B cell (primary cell): ENCODE data around the gene TPCN2. TPM values are rescaled to one million over a fixed set of nuclear protein-coding genes. Genes with fewer than 3 reads are reported as not detected.

ENCODE experiments used
- ATAC-seq: fragments of 200-7000 bp; cut with Tn5 transposase; one replicate; pipeline ENCODE4 v1.10.0; 2021; ENCODE audit warnings: low read depth, mild to moderate bottlenecking, moderate number of reproducible peaks, moderate library complexity
- CTCF ChIA-PET: fragments of 350-600 bp; sonication (Branson Sonifier 250); formaldehyde crosslinking; loops from one replicate; lab custom pipeline; 2021; ENCODE audit warnings: antibody characterized with exemption, inconsistent platforms; lab: Charles Lee
- POLR2A ChIA-PET: fragments of 350-600 bp; sonication (Branson Sonifier 250); formaldehyde crosslinking; loops from one replicate; lab custom pipeline; 2021; ENCODE audit warnings: antibody characterized with exemption; lab: Charles Lee
- DNase-seq: peaks from one replicate; pipeline ENCODE4 v3.0.0; 2013
- H2AFZ ChIP-seq: 2 replicates; pipeline ENCODE4 v1.6.1; 2012; ENCODE audit warnings: mild to moderate bottlenecking, low read depth, low read length; ENCODE audit not compliant: insufficient read depth, poor library complexity, severe bottlenecking
- H3K27ac ChIP-seq, 2 donors: 1 replicate in 1 of 2; 2 replicates in 1 of 2; pipeline ENCODE4 v1.5.1; 2012 to 2013; ENCODE audit warnings: low read length in 2 of 2, mild to moderate bottlenecking in 2 of 2, moderate library complexity in 1 of 2
- H3K27me3 ChIP-seq, 4 experiments: fragments of 200-600 bp in 1 of 4; sonication (generic) in 1 of 4; replicated peaks in 1 of 4; 1 replicate in 2 of 4; 2 replicates in 2 of 4; pipeline versions ENCODE4 v1.6.1 to v1.7.0; 2013 to 2016; ENCODE audit warnings: low read length in 3 of 4, mild to moderate bottlenecking in 2 of 4, mixed read lengths in 1 of 4, moderate library complexity in 1 of 4; ENCODE audit not compliant: insufficient read depth in 4 of 4, control insufficient read depth in 3 of 4; ENCODE audit errors: control extremely low read depth in 1 of 4
- H3K36me3 ChIP-seq, 2 experiments: replicated peaks in 1 of 2; 1 replicate in 1 of 2; 2 replicates in 1 of 2; pipeline versions ENCODE4 v1.6.1 to v1.7.1; 2013; ENCODE audit warnings: low read length in 1 of 2; ENCODE audit not compliant: insufficient read depth in 2 of 2, control insufficient read depth in 1 of 2; ENCODE audit errors: control extremely low read depth in 1 of 2, extremely low read depth in 1 of 2
- H3K4me1 ChIP-seq, 2 donors: fragments of 200-600 bp in 1 of 2; sonication (generic) in 1 of 2; 1 replicate in 1 of 2; 2 replicates in 1 of 2; pipeline versions ENCODE4 v1.5.1 to v1.6.1; 2013 to 2017; ENCODE audit warnings: low read length in 2 of 2; ENCODE audit not compliant: control insufficient read depth in 2 of 2, insufficient read depth in 2 of 2
- H3K4me2 ChIP-seq: replicated peaks from 2 replicates; pipeline ENCODE3; 2012; ENCODE audit warnings: mild to moderate bottlenecking, low read depth, low read length; ENCODE audit not compliant: poor library complexity, severe bottlenecking
- H3K4me3 ChIP-seq, 5 experiments: fragments of 200-600 bp in 1 of 5; sonication (generic) in 1 of 5; 1 replicate in 3 of 5; 2 replicates in 2 of 5; pipeline versions ENCODE4 v1.5.1 to v1.7.0; 2011 to 2016; ENCODE audit warnings: low read length in 4 of 5, mild to moderate bottlenecking in 4 of 5, low read depth in 2 of 5, control low read depth in 1 of 5, moderate library complexity in 1 of 5; ENCODE audit not compliant: insufficient read depth in 1 of 5; ENCODE audit errors: control extremely low read depth in 1 of 5, extremely low read depth in 1 of 5
- H3K79me2 ChIP-seq: fragments of 200-600 bp; sonication (generic); one replicate; pipeline ENCODE4 v1.6.0; 2016; ENCODE audit warnings: low read length; ENCODE audit not compliant: control insufficient read depth, insufficient read depth
- H3K9ac ChIP-seq: fragments of 200-600 bp; sonication (generic); 2 replicates; pipeline ENCODE4 v1.6.1; 2017; ENCODE audit warnings: mild to moderate bottlenecking, low read length, moderate library complexity
- H3K9me3 ChIP-seq, 3 donors: one replicate each; pipeline versions ENCODE4 v1.6.1 to v1.7.1; 2013; ENCODE audit warnings: low read length in 2 of 3; ENCODE audit not compliant: control insufficient read depth in 2 of 3, insufficient read depth in 1 of 3; ENCODE audit errors: control extremely low read depth in 1 of 3
- H4K20me1 ChIP-seq: 2 replicates; pipeline ENCODE4 v1.6.0; 2012; ENCODE audit warnings: mild to moderate bottlenecking, low read length; ENCODE audit not compliant: insufficient read depth, control insufficient read depth, poor library complexity, severe bottlenecking
- H3K27ac Mint-ChIP-seq: one replicate; pipeline ENCODE4 v1.8.0; 2021; ENCODE audit warnings: mixed read lengths
- H3K27me3 Mint-ChIP-seq: one replicate; pipeline ENCODE4 v1.8.0; 2021; ENCODE audit warnings: mixed read lengths
- H3K4me1 Mint-ChIP-seq: one replicate; pipeline ENCODE4 v1.8.0; 2021; ENCODE audit warnings: mixed read lengths
- H3K4me3 Mint-ChIP-seq: one replicate; pipeline ENCODE4 v1.8.0; 2021; ENCODE audit warnings: mixed read lengths
- H3K9me3 Mint-ChIP-seq: one replicate; pipeline ENCODE4 v1.8.0; 2022; ENCODE audit warnings: mixed read lengths; ENCODE audit not compliant: insufficient read depth
- EZH2 ChIP-seq: IDR thresholded peaks from 2 replicates; pipeline ENCODE4 v1.6.1; 2012; ENCODE audit warnings: borderline replicate concordance, low read depth, mild to moderate bottlenecking, moderate library complexity, low read length; ENCODE audit not compliant: insufficient read depth, poor library complexity, severe bottlenecking
- WGBS: methylation state at CpG from one replicate; pipeline ENCODE4 v1.1.5; 2013; ENCODE audit warnings: missing lambda C conversion rate; ENCODE audit not compliant: insufficient coverage; 5-methylcytosine and 5-hydroxymethylcytosine counted together
- intact Hi-C: fragments of 100-400 bp; cut with micrococcal nuclease; formaldehyde crosslinking; loops from one replicate; pipeline ENCODE4 v1.10.0; 2022
- polyA plus RNA-seq: library from polyadenylated mRNA; depleted of rRNA; stranded (reverse); fragments of >200 nt; gene quantifications from 2 replicates; pipeline ENCODE4 v1.2.3, GENCODE V29; 2012
- total RNA-seq, 2 donors: library from RNA; stranded (reverse); fragments of 120-200 nt in 1 of 2; gene quantifications; 1 replicate in 1 of 2; 2 replicates in 1 of 2; pipeline versions ENCODE4 v1.2.3 to v1.2.4, GENCODE V29; 2013 to 2022
- TF ChIP-seq, protein P1 (sequence below): fragments of 200-600 bp; IDR thresholded peaks from one replicate; pipeline ENCODE4 v1.8.0; 2022; ENCODE audit warnings: antibody characterized with exemption, mild to moderate bottlenecking

Gene TPCN2
- total and polyA plus RNA-seq, 2 donors (not counting 1 experiment from before 2014, with no cell fraction given) = 16.8 to 71.4 TPM

DNA sequence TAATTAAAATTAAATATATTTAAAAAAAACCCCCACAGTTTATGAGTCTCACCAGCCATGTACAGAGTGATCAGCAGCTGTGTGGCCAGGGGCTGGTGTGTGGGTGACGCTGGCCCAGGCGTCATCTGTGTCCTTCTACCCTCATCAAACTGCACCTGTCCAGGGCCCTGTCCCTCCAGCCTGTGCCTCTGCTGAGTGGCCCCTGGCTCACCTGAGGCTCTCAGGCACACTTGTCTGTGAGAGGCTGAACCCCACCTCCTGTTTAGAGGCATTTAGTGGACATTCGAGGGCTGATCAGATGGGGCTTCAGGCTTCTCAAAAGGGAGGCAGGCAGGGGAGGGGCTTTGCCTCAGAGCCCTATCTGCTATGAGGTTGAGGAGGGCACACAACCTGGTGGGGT is 77.1 kb downstream of the TPCN2 start:
- Mint-ChIP-seq H3K4me1 (peaks cover 23% of the 10 kb centered on the region), H3K27ac (no peak overlapping the region), H3K27me3 (no peaks in the 10 kb centered on the region), H3K9me3 (peaks cover 6% of the 10 kb centered on the region), H3K4me3 (no peak overlapping the region)
- Histone ChIP-seq H3K9ac (no peak overlapping the region), H3K27me3 (peaks cover 0 to 2% (median 0%) of the 10 kb centered on the region in 4 experiments), H3K4me1 (peaks cover 22 to 32% of the 10 kb centered on the region in 2 donors), H4K20me1 (no peaks in the 10 kb centered on the region), H3K27ac (no peak overlapping the region), H3K4me3 (no peak overlapping the region), H2AFZ (no peak overlapping the region), H3K9me3 (peaks cover 0 to 9% (median 4%) of the 10 kb centered on the region in 3 donors), H3K4me2 (no peak overlapping the region), H3K36me3 (no peaks in the 10 kb centered on the region), H3K79me2 (no peaks in the 10 kb centered on the region)
- no peak for ATAC-seq
- ChIA-PET POLR2A (no interaction called here), CTCF (no interaction called here)
- DNase-seq = no peak
- WGBS = 100% methylated on average over 3 of the region's 3 CpGs
- TF ChIP-seq, protein P1, sequence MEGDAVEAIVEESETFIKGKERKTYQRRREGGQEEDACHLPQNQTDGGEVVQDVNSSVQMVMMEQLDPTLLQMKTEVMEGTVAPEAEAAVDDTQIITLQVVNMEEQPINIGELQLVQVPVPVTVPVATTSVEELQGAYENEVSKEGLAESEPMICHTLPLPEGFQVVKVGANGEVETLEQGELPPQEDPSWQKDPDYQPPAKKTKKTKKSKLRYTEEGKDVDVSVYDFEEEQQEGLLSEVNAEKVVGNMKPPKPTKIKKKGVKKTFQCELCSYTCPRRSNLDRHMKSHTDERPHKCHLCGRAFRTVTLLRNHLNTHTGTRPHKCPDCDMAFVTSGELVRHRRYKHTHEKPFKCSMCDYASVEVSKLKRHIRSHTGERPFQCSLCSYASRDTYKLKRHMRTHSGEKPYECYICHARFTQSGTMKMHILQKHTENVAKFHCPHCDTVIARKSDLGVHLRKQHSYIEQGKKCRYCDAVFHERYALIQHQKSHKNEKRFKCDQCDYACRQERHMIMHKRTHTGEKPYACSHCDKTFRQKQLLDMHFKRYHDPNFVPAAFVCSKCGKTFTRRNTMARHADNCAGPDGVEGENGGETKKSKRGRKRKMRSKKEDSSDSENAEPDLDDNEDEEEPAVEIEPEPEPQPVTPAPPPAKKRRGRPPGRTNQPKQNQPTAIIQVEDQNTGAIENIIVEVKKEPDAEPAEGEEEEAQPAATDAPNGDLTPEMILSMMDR = no peak
- TF ChIP-seq EZH2 = no peak
- intact Hi-C loops = no loop called here

DNA sequence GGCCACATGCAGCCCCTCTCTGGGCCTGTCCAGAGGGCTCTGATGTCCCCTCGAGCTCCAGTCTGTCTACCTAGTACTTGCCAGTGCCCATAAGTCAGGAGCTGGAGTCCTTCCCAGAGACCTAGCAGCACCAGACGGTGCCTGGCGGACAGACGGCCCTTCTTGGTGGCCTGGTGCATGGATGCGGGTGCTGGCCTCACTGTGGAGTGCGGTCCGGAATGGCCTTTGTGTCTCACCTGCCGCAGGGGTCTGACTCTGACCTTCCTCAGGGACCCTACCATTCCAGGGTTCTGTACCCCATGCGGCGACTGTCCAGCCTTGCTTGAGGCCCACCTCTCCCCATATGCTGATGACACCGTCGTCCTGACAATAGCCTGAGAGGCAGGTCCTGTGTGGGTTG is 77.6 kb downstream of the TPCN2 start:
- no peak overlapping the region for H3K9ac ChIP-seq
- no peak overlapping the region for H3K4me3 Mint-ChIP-seq
- no peaks in the 10 kb centered on the region for H3K36me3 ChIP-seq
- intact Hi-C loops = no loop called here
- H3K27ac ChIP-seq = no peak overlapping the region
- H3K27ac Mint-ChIP-seq = no peak overlapping the region
- ATAC-seq (no peak), DNase-seq (no peak)
- peaks cover 20% of the 10 kb centered on the region for H3K4me1 Mint-ChIP-seq
- no peaks in the 10 kb centered on the region for H3K79me2 ChIP-seq
- H2AFZ ChIP-seq = no peak overlapping the region
- H4K20me1 ChIP-seq = no peaks in the 10 kb centered on the region
- H3K4me1 ChIP-seq = peaks cover 21 to 30% of the 10 kb centered on the region in 2 donors
- H3K9me3 ChIP-seq = peaks cover 0 to 9% (median 4%) of the 10 kb centered on the region in 3 donors
- peaks cover 0 to 2% (median 0%) of the 10 kb centered on the region in 4 experiments for H3K27me3 ChIP-seq
- H3K4me2 ChIP-seq = no peak overlapping the region
- WGBS = 96% methylated on average over 12 of the region's 12 CpGs
- peaks cover 6% of the 10 kb centered on the region for H3K9me3 Mint-ChIP-seq
- ChIA-PET CTCF (no interaction called here), POLR2A (no interaction called here)
- TF ChIP-seq EZH2 = no peak
- TF ChIP-seq, protein P1 = no peak
- no peak overlapping the region for H3K4me3 ChIP-seq
- no peaks in the 10 kb centered on the region for H3K27me3 Mint-ChIP-seq
